SKM-1 treated with dmso at 0.1 percent for 144 hours (cell line): ENCODE data around the gene DZIP3.

ENCODE experiments used
- DNase-seq: peaks from one replicate; lab custom pipeline; 2025; ENCODE audit not compliant: unreplicated experiment; lab: John Stamatoyannopoulos, UW

Gene DZIP3, protein sequence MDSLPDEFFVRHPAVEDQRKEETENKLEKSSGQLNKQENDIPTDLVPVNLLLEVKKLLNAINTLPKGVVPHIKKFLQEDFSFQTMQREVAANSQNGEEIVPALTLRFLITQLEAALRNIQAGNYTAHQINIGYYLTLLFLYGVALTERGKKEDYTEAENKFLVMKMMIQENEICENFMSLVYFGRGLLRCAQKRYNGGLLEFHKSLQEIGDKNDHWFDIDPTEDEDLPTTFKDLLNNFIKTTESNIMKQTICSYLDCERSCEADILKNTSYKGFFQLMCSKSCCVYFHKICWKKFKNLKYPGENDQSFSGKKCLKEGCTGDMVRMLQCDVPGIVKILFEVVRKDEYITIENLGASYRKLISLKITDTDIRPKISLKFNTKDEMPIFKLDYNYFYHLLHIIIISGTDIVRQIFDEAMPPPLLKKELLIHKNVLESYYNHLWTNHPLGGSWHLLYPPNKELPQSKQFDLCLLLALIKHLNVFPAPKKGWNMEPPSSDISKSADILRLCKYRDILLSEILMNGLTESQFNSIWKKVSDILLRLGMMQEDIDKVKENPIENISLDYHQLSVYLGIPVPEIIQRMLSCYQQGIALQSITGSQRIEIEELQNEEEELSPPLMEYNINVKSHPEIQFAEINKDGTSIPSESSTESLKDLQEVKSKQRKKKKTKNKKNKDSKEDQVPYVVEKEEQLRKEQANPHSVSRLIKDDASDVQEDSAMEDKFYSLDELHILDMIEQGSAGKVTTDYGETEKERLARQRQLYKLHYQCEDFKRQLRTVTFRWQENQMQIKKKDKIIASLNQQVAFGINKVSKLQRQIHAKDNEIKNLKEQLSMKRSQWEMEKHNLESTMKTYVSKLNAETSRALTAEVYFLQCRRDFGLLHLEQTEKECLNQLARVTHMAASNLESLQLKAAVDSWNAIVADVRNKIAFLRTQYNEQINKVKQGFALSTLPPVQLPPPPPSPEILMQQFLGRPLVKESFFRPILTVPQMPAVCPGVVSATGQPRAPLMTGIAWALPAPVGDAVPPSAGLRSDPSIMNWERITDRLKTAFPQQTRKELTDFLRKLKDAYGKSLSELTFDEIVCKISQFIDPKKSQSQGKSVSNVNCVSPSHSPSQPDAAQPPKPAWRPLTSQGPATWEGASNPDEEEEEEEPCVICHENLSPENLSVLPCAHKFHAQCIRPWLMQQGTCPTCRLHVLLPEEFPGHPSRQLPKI

DNA sequence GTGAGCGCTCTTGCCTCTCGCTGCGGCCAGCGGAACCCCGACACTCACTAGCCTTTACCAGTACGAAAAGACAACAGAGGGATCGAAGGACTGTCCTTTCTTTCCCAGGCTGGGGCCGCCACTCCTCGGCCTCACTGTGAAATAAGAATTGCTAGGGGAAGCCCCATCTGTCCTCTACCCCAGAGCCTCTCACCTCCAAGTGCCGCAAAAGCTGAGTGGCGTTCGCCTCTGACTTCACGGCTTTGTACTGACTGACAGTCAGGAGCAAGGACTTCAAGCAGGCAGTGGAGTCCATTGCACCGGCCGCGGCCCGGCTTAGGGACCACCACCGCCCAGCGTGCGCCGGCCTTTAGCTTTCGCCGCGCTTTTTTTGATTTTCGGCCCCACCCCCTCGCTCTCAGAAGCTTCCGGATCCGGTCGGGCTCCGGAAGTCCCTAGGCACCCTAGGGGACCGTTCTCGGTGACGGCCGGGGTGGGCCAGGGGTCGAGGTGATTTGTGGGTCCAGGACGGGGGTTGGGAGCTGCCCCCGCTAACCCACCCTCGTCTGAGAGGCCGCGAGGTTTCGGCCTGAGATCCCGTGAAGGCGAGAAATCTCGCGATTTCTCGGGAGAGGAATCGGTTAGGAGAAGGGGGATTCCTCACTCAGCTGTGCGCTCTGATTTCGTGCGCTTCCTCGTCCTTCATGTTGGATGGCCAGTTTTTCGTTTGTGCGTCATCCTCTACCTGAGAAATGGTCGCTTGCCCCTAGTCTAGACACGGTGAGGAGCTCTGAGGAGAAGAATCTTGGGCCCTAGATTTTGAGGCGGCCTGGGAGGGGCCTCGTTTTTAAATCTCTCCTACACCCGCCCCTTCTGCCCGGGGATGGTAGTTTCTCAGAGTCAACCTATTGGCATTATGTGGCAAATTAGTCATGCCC, at the start of gene DZIP3, which contains the start of gene CIP2A:
Gene DZIP3, plus strand, starts transcription at position 642 of the 917 bp plus-strand sequence. CDS start 15,685 bp downstream, outside the sequence.
Gene CIP2A, minus strand, starts transcription at position 358 of the 917 bp plus-strand sequence. Its CDS starts 63 bp downstream, at position 295.
- DNase-seq: peak; percentile 78

DNA sequence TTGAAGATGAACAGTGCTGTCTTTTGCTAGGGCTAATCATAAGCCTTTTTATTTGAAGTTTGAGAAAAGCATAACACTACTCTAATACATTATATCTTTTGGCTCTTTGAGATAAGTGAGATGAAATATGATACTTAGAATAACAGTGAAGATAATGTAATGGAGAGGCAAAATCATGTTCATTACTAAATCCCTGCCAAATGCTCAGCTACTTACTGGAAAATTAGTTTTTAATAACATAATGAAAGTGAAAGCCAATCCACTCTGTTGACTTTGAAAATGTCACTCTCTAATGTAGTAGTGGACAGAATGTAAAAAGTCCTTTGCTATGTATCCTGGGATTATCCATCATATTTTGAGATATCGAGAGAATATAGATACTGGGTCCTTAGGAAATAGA, 43.3 kb upstream of the DZIP3 start:
- DNase-seq: no peak

DNA sequence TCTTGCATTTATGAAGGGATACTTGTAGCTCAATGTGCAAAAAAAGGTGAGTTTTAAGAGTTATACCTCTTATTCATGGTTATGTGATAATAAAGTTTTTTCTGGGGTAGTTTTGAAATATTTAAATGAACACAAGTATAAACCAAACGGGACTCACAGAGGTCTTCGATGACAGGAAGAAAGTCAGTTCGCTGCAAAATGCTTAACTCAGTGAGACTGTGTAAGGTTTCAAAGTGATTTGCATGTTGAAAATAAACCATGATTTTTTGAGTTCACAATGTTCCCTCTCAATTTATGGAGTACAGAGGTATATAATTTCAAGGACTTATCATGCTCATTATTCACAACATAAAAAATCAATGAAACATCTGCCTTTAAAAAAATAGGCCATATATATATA, 42.8 kb upstream of the DZIP3 start:
- no peak for DNase-seq

DNA sequence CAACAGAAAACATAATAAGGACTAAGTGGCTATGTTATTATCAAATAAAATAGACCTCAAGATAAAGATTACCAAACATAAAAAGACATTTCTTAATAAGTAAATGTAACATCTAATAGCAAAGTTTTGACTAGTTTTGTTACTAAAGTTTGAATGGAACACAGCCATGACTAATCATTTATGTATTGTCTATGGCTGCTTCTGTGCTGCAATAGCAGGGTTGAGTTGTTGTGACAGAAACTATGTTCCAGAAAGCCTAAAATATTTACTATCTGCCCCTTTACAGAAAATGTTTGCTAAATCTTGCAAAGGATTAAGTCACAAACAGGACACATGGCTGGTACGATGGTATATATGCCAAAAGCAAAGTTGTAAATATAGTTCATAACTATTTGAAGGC, 41.2 kb upstream of the DZIP3 start:
- DNase-seq: no peak

DNA sequence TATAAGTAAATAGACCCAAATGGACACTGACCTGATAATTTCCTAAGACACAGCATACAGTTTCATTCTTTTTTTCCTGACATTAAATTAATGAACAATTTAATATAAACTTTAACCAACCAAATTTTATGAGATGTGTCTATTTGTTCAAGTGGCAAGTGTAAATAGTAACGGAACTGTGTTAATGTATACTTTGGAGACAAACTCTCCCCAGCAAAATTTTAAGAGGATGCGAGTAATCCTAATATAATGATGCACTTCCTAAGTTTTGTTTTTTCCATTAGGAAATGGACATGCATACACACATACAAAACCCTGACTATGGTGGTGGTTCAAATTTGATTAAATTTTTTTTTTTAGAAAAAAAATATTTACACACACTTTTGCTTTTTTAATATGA, 40.6 kb upstream of the DZIP3 start:
- no peak for DNase-seq

DNA sequence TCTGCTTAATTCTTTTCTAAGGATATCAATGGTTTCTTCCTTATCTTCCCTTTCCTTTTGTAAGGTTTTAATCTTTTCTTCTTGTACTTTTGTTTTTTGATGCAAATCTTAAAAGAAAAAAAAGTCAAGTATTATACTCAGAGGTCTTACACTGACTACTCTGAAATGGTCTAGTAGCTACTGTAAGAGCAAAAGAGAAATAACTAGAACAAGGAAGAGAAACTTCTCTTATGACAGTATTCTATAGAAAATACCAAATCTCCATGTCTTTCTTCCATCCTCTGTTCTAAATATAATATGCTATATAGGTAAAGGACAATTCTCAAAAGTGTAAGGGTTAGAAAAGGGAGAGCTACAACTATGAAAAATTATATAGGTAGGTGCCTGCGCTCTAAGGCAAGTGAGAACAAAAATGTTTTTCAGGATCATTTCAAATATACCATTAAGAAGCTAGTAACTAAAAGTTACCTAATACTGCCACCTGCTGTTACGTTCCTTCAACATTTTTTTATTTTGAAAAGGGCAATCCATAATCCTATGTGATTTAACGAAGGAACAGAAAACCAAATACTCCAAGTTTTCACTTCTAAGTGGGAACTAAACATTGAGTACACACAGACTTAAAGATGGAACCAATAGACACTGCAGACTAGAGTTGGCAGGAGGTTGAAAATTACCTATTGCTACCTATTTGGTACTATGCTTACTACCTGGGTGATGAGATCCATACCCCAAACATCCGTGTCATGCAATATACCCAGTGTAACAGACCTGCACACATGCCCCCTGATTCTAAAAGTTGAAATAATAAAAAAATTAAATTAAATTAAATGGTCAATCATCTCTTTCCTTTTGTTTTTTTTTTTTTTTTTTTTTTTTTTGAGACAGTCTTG, 37.0 kb upstream of the DZIP3 start:
- DNase-seq: peak; percentile 8

DNA sequence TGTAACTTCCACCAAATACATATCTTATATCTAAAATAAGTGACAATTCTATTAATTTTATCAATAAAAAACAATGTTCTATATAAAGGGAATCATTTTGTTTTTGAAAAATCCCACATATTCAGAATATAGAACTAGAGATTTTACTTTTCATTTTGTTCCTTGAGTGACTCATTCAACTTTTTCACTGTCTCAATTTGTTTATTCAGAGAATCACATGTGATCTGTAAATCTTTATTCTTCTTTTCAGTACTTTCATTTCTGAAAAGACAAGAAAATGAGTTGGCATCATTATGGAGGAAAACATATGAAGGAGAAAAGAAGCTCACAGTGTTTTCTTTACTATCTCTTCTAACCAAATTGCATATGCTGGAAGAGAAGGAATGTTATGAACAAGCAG, 35.3 kb upstream of the DZIP3 start:
- DNase-seq: no peak

DNA sequence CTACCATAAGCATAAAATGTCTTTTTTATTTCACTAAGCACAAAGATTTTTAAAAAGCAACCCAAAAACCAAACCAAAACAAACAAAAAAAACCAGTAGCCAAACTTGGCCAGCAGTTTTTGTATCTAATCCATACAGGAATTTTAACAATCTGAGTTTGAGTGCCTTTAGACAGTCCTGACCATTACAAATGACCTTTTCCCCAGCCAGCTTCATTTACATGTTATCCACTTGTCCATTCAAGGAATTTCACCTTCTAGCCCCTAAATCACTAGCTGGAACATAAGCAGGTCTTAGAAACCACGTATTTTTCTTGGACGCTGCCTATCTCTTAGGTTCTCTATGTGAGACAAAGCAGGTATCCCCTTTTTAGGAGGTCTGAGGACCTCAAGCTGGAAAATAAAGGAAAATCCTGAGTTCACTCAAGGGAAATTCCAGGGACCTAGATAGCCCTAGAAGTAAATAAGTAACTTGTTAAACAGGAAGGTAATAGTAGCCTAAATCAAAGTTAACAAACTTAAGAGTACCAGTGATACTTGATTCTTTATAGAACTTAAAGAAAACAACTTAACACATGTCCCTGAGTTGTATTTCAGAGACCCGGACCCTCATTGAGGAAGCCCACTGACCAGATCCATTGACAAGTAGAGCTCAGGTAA, 34.5 kb upstream of the DZIP3 start:
- no peak for DNase-seq

DNA sequence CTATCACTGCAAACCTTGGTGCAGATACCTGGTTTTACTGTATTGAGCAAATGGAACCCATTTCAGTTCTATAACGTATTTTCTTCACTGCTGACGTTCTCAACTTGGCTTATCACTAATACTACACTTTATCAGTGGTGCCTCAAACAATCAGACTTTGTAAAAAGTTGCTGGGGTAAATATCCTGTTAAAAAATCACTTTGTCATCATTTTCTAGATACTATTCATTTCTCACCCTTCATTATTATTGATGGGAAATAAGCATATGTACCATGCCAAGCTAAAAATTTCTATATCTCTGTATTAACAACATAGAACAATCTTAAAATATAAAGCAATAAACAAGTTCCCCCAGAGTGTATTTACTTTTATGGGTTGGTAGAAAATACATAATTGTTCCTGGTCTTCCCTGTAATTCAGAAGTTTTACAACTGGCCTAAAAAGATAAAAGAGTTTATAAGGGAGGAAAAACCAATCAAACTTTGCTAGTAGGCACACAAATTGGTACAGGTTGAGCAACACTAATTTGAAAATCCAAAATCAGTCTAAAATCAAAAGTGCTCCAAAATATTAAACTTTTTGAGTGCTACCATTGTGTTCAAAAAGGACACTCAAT, 33.4 kb upstream of the DZIP3 start:
- no peak for DNase-seq

DNA sequence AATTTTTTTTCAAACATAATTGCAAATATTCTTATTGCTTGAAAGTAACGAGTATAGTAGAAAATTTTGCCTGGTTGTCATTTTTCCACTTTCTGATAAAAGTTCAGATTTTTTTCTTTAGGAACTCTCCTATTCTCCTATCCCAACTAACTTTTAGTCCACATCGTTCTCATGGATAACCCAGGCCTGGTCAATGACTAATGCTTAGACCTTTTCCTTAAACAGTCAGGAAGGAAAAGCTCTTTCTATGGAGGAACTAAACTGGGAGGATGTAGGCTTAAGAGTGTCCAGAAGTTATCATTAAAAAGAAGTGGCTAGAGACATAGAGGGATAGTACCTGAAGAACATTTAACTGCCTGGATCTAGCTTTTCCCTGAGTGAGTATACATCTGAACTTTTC, 27.0 kb upstream of the DZIP3 start:
- DNase-seq: no peak

DNA sequence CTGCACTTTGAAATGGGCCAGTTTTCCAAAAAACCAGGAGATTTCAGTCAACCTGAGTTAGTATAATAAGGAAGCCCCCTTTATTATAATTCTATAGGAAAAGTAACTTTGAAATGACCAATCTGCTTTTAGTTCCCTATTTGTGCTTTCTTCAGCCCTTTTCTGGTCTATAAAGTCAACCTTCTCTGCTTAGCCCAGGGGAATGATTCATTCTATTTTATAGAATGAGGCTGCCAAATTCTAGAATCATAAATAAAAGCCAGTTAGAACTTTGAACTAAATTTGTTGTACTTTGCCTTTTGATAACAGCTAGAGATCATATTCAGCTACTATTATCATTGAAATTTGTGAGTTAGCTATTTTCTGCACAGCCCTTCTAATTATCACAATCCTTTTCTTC, 25.0 kb upstream of the DZIP3 start:
- no peak for DNase-seq

DNA sequence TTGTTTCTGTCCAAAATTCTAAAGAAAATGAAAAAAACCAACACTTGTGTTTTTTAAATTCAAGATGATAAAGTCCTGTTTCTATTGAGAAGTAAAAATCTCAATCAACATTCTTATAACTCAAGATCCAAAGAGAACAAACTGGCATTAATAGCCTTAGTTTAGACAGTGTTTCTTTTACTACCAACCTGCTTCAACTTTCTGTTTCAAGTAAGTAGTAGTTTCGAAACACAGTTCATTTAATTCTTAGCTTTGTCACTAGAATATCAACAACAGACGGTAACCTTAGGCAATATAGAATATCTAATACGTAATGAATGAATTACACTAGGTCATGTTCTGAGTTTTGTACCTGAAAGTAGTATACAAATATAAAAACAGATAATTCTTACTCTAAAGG, 24.0 kb upstream of the DZIP3 start:
- no peak for DNase-seq

DNA sequence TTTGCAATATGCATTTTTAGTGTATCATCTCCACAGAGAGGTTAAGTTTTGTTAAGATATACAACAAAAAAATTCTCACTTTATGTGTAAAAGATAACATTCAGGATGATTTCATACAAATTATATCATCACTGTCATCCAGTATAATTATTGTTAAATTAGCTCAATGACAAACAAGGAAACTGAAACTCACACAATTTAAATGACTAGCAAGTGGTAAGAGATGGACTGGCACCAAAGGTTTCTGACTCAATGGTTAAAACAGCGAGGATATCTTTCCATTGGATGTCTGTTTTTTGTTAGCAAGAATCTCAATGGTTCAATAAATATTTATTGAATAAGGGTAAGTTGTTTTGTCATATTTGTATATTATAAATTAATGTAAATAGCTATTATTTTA, 22.9 kb upstream of the DZIP3 start:
- DNase-seq: no peak

DNA sequence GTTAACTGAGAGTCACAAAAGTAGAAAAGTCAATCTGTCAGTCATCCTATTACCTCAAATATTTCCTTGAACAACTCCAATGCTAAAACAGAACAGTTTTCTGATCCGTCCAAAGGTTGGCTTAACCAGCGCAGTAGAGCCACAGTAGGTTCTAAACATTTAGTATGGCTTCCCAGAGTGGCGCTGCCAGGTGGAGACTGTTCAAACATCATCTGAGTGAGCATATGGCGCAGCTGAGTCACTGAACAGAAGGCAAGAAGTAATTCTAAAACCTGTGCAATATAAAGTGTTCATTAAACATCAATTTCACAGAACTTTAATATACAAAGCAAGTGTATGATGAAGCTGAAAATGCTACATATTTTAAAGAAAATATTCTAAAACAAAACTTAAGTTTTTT, 20.2 kb upstream of the DZIP3 start:
- no peak for DNase-seq

DNA sequence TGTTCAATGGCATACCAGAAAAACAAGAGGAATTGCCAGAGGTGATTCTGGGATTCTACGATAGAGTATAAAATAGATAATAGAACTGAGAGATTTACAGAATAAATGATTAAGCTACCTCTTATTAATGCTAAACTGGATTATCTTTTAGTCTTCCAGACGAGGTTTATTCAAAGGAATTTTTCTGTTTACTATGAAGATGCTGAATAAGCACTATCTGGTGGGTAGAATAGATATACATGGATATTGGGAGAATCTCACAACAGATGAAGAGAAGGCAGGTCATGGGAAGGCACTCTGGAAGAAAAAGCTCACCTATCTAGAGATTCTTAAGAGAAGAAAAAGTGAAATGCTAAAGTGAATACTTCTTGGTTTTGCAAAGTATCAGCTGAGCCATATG, 11.5 kb upstream of the DZIP3 start:
- DNase-seq: no peak

DNA sequence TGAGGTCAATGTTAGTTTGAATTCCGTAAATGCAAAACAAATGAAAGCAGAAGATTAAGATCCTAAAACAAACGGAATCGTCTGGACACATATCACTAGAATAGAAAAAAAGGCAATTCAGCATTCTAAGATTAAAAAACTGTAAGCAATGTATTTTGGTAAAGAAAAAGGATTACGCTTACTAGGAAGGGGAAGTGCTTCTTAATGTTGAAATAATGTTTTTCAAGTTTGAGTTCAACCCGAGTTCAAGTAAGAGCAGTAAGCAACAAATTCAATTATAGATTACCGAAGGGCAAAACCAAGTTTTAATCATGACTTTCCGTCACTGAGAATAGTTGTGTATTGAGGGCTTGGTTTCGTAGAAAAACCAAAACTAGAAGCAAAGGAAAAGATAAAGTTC, 921 bp upstream of the DZIP3 start:
- peak; percentile 69 for DNase-seq

DNA sequence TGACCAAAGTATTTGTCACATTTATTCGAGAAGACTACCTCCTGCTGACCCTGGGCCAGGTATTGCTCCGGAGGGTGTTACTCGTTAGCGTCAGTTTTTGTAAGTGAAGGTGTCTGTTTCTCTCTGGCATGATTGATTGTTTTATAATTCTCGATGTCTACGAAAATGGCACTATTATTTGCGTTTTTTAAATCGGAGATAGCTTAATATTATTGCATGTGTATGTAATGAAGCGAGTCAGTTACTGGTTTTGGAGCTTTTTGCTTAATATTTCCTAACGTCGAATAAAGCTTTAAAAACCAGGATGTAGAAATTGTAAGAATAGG, 439 bp downstream of the DZIP3 start:
- no peak for DNase-seq

DNA sequence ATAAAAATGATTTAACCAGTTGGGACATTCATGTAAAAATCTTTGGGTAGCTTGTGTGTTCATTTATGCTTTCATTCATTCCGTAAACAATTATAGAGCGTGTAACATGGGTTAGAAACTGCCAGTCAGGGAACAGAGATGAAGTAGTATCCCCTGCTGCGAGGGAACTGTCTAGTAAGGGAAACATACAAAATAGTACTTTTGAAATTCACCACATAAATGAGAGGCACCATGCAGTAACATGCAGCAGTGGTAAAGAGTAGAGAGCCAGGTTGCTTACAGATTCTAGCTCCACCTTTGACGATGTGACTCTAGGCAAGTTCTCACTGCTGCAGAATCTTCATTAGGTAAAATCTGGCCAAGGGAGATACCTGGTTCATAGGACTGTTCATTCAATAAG, 938 bp downstream of the DZIP3 start:
- no peak for DNase-seq

DNA sequence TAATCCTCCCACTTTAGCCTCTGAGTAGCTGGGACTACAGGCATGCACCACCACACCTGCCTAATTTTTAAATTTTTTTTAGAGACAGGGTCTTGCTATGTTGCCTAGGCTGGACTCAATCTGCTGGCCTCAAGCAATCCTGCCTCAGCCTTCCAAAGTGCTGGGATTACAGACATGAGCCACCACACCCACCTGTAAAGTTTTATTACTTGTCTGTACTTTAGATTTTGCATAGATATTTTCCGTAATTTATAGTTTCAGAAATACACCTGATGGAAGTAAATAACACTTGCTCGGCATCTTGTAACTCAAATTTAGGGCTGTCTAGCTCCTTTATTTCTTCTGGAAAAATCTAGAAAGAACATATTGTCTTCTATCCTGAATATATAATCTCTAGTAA, 5.8 kb downstream of the DZIP3 start:
- no peak for DNase-seq
